H9 (cell line): ENCODE data around the gene VAMP8. TPM values are rescaled to one million over a fixed set of nuclear protein-coding genes. Genes with fewer than 3 reads are reported as not detected.

Experiments used
- DNase-seq: peaks from one replicate; pipeline ENCODE4 v3.0.0-alpha.2; 2017
- H2AFZ ChIP-seq: one replicate; pipeline ENCODE4 v1.6.1; 2013; ENCODE audit warnings: mild to moderate bottlenecking, low read length, control low read depth, moderate library complexity
- H2AK5ac ChIP-seq: 2 replicates; pipeline ENCODE4 v1.6.1; 2013; ENCODE audit warnings: low read length, control low read depth, mixed read lengths; ENCODE audit not compliant: insufficient read length
- H2BK120ac ChIP-seq: one replicate; pipeline ENCODE4 v1.6.1; 2013; ENCODE audit warnings: low read depth, mild to moderate bottlenecking, low read length, control low read depth, inconsistent platforms; ENCODE audit not compliant: poor library complexity, severe bottlenecking
- H2BK12ac ChIP-seq: 2 replicates; pipeline ENCODE4 v1.6.1; 2013; ENCODE audit warnings: low read length, control low read depth, mixed read lengths, low read depth; ENCODE audit not compliant: insufficient read length
- H2BK15ac ChIP-seq: 2 replicates; pipeline ENCODE4 v1.6.1; 2013; ENCODE audit warnings: low read depth, low read length, control low read depth
- H2BK20ac ChIP-seq: one replicate; pipeline ENCODE4 v1.6.1; 2013; ENCODE audit warnings: low read depth, mild to moderate bottlenecking, low read length, control low read depth, inconsistent platforms; ENCODE audit not compliant: poor library complexity, severe bottlenecking
- H2BK5ac ChIP-seq: 2 replicates; pipeline ENCODE4 v1.6.1; 2013; ENCODE audit warnings: low read length, control low read depth, mixed read lengths; ENCODE audit not compliant: insufficient read length
- H3K14ac ChIP-seq: 2 replicates; pipeline ENCODE4 v1.6.1; 2013; ENCODE audit warnings: low read length, control low read depth; ENCODE audit not compliant: insufficient read depth
- H3K18ac ChIP-seq: 2 replicates; pipeline ENCODE4 v1.6.1; 2013; ENCODE audit warnings: low read depth, mild to moderate bottlenecking, mixed read lengths, low read length, control low read depth; ENCODE audit not compliant: insufficient read length
- H3K23ac ChIP-seq: 2 replicates; pipeline ENCODE4 v1.6.1; 2013; ENCODE audit warnings: low read length, control low read depth, mixed read lengths, low read depth; ENCODE audit not compliant: insufficient read length
- H3K23me2 ChIP-seq: 2 replicates; pipeline ENCODE4 v1.6.1; 2013; ENCODE audit warnings: low read depth, mild to moderate bottlenecking, mixed read lengths, low read length, control low read depth; ENCODE audit not compliant: insufficient read length, poor library complexity, severe bottlenecking
- H3K27ac ChIP-seq: 2 replicates; pipeline ENCODE4 v1.5.1; 2013; ENCODE audit warnings: low read length, control low read depth, mixed read lengths, low read depth; ENCODE audit not compliant: insufficient read length
- H3K27me3 ChIP-seq: 2 replicates; pipeline ENCODE4 v1.6.1; 2013; ENCODE audit warnings: low read length, control low read depth, inconsistent platforms; ENCODE audit not compliant: insufficient read depth
- H3K4ac ChIP-seq: 2 replicates; pipeline ENCODE4 v1.6.1; 2013; ENCODE audit warnings: low read depth, mild to moderate bottlenecking, control low read depth, inconsistent platforms, low read length, moderate library complexity
- H3K4me1 ChIP-seq: 2 replicates; pipeline ENCODE4 v1.6.1; 2013; ENCODE audit warnings: low read length, control low read depth, inconsistent platforms; ENCODE audit not compliant: insufficient read depth
- H3K4me2 ChIP-seq: 2 replicates; pipeline ENCODE4 v1.6.1; 2013; ENCODE audit warnings: low read length, control low read depth, mixed read lengths; ENCODE audit not compliant: insufficient read length, insufficient read depth
- H3K56ac ChIP-seq: 2 replicates; pipeline ENCODE4 v1.6.1; 2013; ENCODE audit warnings: low read depth, mild to moderate bottlenecking, mixed read lengths, low read length, control low read depth; ENCODE audit not compliant: insufficient read length
- H3K79me1 ChIP-seq: 2 replicates; pipeline ENCODE4 v1.6.1; 2013; ENCODE audit warnings: low read depth, mild to moderate bottlenecking, moderate library complexity, low read length, control low read depth, inconsistent platforms; ENCODE audit not compliant: insufficient read depth, poor library complexity, severe bottlenecking
- H3K79me2 ChIP-seq: 2 replicates; pipeline ENCODE4 v1.6.1; 2013; ENCODE audit warnings: low read length, control low read depth, inconsistent platforms; ENCODE audit not compliant: insufficient read depth
- H3K9ac ChIP-seq: 2 replicates; pipeline ENCODE4 v1.6.1; 2013; ENCODE audit warnings: low read length, control low read depth, mixed read lengths; ENCODE audit not compliant: insufficient read length; ENCODE audit errors: extremely low read depth
- H3K9me3 ChIP-seq: one replicate; pipeline ENCODE4 v1.6.1; 2013; ENCODE audit warnings: low read depth, low read length, inconsistent platforms; ENCODE audit not compliant: control insufficient read depth
- H3T11ph ChIP-seq: one replicate; pipeline ENCODE4 v1.6.1; 2013; ENCODE audit warnings: mild to moderate bottlenecking, low read length, control low read depth, inconsistent platforms
- H4K20me1 ChIP-seq: one replicate; pipeline ENCODE4 v1.6.1; 2013; ENCODE audit not compliant: control insufficient read depth, insufficient read length, insufficient read depth
- H4K5ac ChIP-seq: 2 replicates; pipeline ENCODE4 v1.6.1; 2013; ENCODE audit warnings: low read depth, mild to moderate bottlenecking, mixed read lengths, low read length, control low read depth; ENCODE audit not compliant: insufficient read length
- H4K8ac ChIP-seq: replicated peaks from 2 replicates; pipeline ENCODE4 v1.6.1; 2013; ENCODE audit warnings: low read length, control low read depth, mixed read lengths, low read depth; ENCODE audit not compliant: insufficient read length
- H4K91ac ChIP-seq: 2 replicates; pipeline ENCODE4 v1.6.1; 2013; ENCODE audit warnings: low read depth, mild to moderate bottlenecking, moderate library complexity, mixed read lengths, low read length, control low read depth; ENCODE audit not compliant: insufficient read length
- H3K27ac Mint-ChIP-seq, 3 experiments: 2 replicates in 2 of 3; 3 replicates in 1 of 3; pipeline ENCODE4 v1.8.0; 2020 to 2021; ENCODE audit warnings: mixed read lengths in 3 of 3, mild to moderate bottlenecking in 1 of 3, moderate library complexity in 1 of 3
- H3K27me3 Mint-ChIP-seq: 2 replicates; pipeline ENCODE4 v1.8.0; 2021; ENCODE audit warnings: low read depth, mild to moderate bottlenecking, moderate library complexity, mixed read lengths
- H3K36me3 Mint-ChIP-seq, 3 experiments: 2 replicates in 2 of 3; 3 replicates in 1 of 3; pipeline ENCODE4 v1.8.0; 2020 to 2021; ENCODE audit warnings: low read depth in 3 of 3, mixed read lengths in 3 of 3; ENCODE audit not compliant: insufficient read depth in 1 of 3
- H3K4me1 Mint-ChIP-seq, 2 experiments: 2 replicates each; pipeline ENCODE4 v1.8.0; 2020; ENCODE audit warnings: mixed read lengths in 2 of 2
- H3K4me3 Mint-ChIP-seq, 2 experiments: 2 replicates in 1 of 2; 3 replicates in 1 of 2; pipeline ENCODE4 v1.8.0; 2020 to 2021; ENCODE audit warnings: mild to moderate bottlenecking in 2 of 2, mixed read lengths in 2 of 2, moderate library complexity in 1 of 2
- H3K9me3 Mint-ChIP-seq, 2 experiments: 2 replicates in 1 of 2; 3 replicates in 1 of 2; pipeline ENCODE4 v1.8.0; 2020; ENCODE audit warnings: mild to moderate bottlenecking in 2 of 2, mixed read lengths in 2 of 2, moderate library complexity in 1 of 2
- whole genome bisulfite sequencing: extraction: QIAGEN DNeasy Blood & Tissue Kit; methylation state at CpG from one replicate; pipeline ENCODE4 v1.1.7; 2013; ENCODE audit warnings: missing lambda C conversion rate, low lambda C conversion rate, mixed read lengths; ENCODE audit not compliant: insufficient read length; ENCODE audit errors: extremely low coverage; 5-methylcytosine and 5-hydroxymethylcytosine counted together
- total RNA-seq: library from RNA; stranded (reverse); gene quantifications from 2 replicates; pipeline ENCODE4 v1.2.1, GENCODE V29; 2021
- TF ChIP-seq, protein P1 (sequence below): fragments of 200-600 bp; sonication (generic); conservative IDR thresholded peaks from 3 replicates; pipeline ENCODE4 v1.8.0; 2021; ENCODE audit warnings: antibody characterized with exemption, mild to moderate bottlenecking

VAMP8 gene
- total RNA-seq, 1 experiment from 2014 or later, result 33.4 TPM

DNA sequence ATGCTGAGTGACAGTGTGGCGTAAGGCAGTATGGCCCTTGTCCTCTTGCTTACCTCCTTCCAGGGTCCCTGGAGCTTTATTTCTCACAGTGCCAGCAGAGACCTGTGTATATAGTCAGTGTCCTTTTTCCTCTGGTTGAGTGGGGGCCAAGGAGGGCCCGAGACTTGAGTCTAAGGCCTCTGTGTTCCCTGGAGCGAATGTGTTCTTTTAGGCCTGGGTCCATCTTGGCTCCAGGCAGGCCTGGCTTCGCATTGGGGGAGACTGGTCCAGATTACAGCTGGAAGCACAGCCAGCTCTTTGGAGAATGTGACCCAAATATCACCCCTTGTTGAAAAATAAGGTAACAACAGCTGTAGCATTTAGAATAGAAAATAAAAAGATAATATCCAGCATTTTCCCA is 11.8 kb downstream of the VAMP8 start:
- Mint-ChIP-seq H3K36me3 (no peaks in the 10 kb centered on the region), H3K9me3 (no peaks in the 10 kb centered on the region; a peak in 1 of 5 replicates), H3K4me1 (peaks cover under 1 to 5% of the 10 kb centered on the region in 2 experiments; a peak in 3 of 4 replicates), H3K27me3 (peaks cover 31% of the 10 kb centered on the region), H3K27ac (no peak overlapping the region), H3K4me3 (no peak overlapping the region)
- Histone ChIP-seq H3K79me1 (no peaks in the 10 kb centered on the region), H4K91ac (no peak overlapping the region), H3K4me2 (no peak overlapping the region), H3K4ac (no peak overlapping the region), H3K79me2 (no peaks in the 10 kb centered on the region), H3K27ac (no peak overlapping the region), H2BK120ac (no peak overlapping the region), H3K4me1 (no peaks in the 10 kb centered on the region; the same call in 1 of the 2 replicates), H3K14ac (no peak overlapping the region), H2BK5ac (no peak overlapping the region), H2AK5ac (no peak overlapping the region), H3K27me3 (peaks cover 2% of the 10 kb centered on the region; the same call in 1 of the 2 replicates), H2BK20ac (no peak overlapping the region), H2BK15ac (no peak overlapping the region), H3T11ph (no peak overlapping the region), H3K18ac (no peak overlapping the region), H3K23me2 (peaks cover 7% of the 10 kb centered on the region), H4K5ac (no peak overlapping the region), H3K9me3 (no peaks in the 10 kb centered on the region), H2BK12ac (no peak overlapping the region), H4K20me1 (no peaks in the 10 kb centered on the region), H3K23ac (no peak overlapping the region), H4K8ac (no peak overlapping the region), H2AFZ (no peak overlapping the region), H3K9ac (no peak overlapping the region), H3K56ac (no peak overlapping the region)
- no CpG with 5 or more reads among the region's 4 CpGs for WGBS
- DNase-seq, result no peak
- TF ChIP-seq, protein P1, sequence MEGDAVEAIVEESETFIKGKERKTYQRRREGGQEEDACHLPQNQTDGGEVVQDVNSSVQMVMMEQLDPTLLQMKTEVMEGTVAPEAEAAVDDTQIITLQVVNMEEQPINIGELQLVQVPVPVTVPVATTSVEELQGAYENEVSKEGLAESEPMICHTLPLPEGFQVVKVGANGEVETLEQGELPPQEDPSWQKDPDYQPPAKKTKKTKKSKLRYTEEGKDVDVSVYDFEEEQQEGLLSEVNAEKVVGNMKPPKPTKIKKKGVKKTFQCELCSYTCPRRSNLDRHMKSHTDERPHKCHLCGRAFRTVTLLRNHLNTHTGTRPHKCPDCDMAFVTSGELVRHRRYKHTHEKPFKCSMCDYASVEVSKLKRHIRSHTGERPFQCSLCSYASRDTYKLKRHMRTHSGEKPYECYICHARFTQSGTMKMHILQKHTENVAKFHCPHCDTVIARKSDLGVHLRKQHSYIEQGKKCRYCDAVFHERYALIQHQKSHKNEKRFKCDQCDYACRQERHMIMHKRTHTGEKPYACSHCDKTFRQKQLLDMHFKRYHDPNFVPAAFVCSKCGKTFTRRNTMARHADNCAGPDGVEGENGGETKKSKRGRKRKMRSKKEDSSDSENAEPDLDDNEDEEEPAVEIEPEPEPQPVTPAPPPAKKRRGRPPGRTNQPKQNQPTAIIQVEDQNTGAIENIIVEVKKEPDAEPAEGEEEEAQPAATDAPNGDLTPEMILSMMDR, result no peak
